Measurements from ENCODE around the gene ANKS4B. TPM values are rescaled to one million over a fixed set of nuclear protein-coding genes. Genes with fewer than 3 reads are reported as not detected.

Gene ANKS4B
- total and polyA plus RNA-seq, 2 experiments from 2014 or later, result 0.07 TPM; not detected in 1

- TF ChIP-seq, protein P1, sequence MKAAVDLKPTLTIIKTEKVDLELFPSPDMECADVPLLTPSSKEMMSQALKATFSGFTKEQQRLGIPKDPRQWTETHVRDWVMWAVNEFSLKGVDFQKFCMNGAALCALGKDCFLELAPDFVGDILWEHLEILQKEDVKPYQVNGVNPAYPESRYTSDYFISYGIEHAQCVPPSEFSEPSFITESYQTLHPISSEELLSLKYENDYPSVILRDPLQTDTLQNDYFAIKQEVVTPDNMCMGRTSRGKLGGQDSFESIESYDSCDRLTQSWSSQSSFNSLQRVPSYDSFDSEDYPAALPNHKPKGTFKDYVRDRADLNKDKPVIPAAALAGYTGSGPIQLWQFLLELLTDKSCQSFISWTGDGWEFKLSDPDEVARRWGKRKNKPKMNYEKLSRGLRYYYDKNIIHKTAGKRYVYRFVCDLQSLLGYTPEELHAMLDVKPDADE (IDR thresholded peaks at IDR 0.05), result no peak
- TF ChIP-seq JUNB (IDR thresholded peaks at IDR 0.05; ENCODE audit: unreplicated experiment), result no peak
- no peak for TF ChIP-seq ZNF114 (CRISPR knock-in tag; IDR thresholded peaks at IDR 0.05)
These were observed 35.9 kb upstream of the ANKS4B start (continued) for GRCh38 chr16:21197621-21198020.

DNA sequence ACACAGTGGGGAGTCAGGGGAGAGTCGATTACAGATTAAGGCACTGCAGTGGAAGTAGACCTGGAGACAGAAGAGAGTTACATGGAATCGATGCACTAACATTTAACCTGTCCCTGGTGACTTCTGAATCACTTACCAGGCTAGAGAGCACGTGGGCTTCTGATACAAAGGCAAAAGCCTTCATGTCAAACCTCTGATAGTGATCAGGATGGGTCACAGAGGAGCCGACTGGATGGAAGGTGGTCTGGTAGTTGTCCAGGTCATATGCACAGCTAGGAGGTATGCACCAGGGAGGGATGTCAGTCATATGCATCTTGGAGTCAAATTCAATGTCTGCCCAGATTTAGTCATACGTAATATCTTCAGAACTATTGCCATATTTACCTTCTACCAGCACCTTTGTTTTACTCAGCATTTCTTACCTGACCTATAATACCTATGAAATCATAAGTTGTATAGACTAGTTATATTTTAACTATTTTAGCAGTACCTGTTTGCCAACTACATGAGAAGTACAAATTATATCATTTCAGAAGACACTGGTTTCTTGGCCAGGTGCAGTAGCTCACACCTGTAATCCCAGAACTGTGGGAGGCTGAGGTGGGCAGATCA, 33.8 kb upstream of the ANKS4B start:
- H3K36me3 Mint-ChIP-seq (ENCODE audit: low read depth), result no peaks in the 10 kb centered on the region
- Histone ChIP-seq H3K27me3 (ENCODE audit: insufficient read depth) (no peaks in the 10 kb centered on the region), H3K79me2 (replicated peaks; ENCODE audit: insufficient read depth) (no peaks in the 10 kb centered on the region), H3K4me1 (ENCODE audit: insufficient read depth) (no peaks in the 10 kb centered on the region), H3K4me3 (no peak overlapping the region), H3K9me2 (ENCODE audit: insufficient read depth) (peaks cover 16% of the 10 kb centered on the region; the same call in 1 of the 2 replicates), H3K27ac (ENCODE audit: low read depth) (no peak overlapping the region), H3K4me2 (no peak overlapping the region), H2AFZ (no peak overlapping the region), H3K36me3 (ENCODE audit: insufficient read depth) (no peaks in the 10 kb centered on the region), H3F3A (replicated peaks; ENCODE audit: low read depth) (no peaks in the 10 kb centered on the region), H4K20me1 (replicated peaks; ENCODE audit: insufficient read depth) (no peaks in the 10 kb centered on the region)
- H3K4me1 Mint-ChIP-seq, result no peaks in the 10 kb centered on the region
- ATAC-seq, result no peak
- H3K27ac Mint-ChIP-seq, result no peak overlapping the region
- H3K4me3 Mint-ChIP-seq, result no peak overlapping the region
- no peaks in the 10 kb centered on the region for H3K9me3 Mint-ChIP-seq
- peaks cover 6% of the 10 kb centered on the region for H3K27me3 Mint-ChIP-seq (ENCODE audit: insufficient read depth, low read depth, poor library complexity)
- no peak for DNase-seq (ENCODE audit: low spot score)
- TF ChIP-seq JUNB (IDR thresholded peaks at IDR 0.05; ENCODE audit: unreplicated experiment) (no peak), ZNF462 (CRISPR knock-in tag; IDR thresholded peaks at IDR 0.05) (no peak), EZH2 (IDR thresholded peaks at IDR 0.05; ENCODE audit: low read depth, unreplicated experiment) (no peak), STAT1 (IDR thresholded peaks at IDR 0.05; ENCODE audit: unreplicated experiment) (no peak), ZNF331 (CRISPR knock-in tag; IDR thresholded peaks at IDR 0.05; ENCODE audit: low read depth) (no peak), POLR2AphosphoS5 (IDR thresholded peaks at IDR 0.05; ENCODE audit: low read depth) (no peak), CTCF (conservative IDR thresholded peaks at IDR 0.05; ENCODE audit: low read depth in 2 of 2) (no peak), NANOG (IDR thresholded peaks at IDR 0.05; ENCODE audit: borderline replicate concordance) (no peak)
- TF ChIP-seq, protein P1 (IDR thresholded peaks at IDR 0.05), result no peak
- TF ChIP-seq, protein P2, sequence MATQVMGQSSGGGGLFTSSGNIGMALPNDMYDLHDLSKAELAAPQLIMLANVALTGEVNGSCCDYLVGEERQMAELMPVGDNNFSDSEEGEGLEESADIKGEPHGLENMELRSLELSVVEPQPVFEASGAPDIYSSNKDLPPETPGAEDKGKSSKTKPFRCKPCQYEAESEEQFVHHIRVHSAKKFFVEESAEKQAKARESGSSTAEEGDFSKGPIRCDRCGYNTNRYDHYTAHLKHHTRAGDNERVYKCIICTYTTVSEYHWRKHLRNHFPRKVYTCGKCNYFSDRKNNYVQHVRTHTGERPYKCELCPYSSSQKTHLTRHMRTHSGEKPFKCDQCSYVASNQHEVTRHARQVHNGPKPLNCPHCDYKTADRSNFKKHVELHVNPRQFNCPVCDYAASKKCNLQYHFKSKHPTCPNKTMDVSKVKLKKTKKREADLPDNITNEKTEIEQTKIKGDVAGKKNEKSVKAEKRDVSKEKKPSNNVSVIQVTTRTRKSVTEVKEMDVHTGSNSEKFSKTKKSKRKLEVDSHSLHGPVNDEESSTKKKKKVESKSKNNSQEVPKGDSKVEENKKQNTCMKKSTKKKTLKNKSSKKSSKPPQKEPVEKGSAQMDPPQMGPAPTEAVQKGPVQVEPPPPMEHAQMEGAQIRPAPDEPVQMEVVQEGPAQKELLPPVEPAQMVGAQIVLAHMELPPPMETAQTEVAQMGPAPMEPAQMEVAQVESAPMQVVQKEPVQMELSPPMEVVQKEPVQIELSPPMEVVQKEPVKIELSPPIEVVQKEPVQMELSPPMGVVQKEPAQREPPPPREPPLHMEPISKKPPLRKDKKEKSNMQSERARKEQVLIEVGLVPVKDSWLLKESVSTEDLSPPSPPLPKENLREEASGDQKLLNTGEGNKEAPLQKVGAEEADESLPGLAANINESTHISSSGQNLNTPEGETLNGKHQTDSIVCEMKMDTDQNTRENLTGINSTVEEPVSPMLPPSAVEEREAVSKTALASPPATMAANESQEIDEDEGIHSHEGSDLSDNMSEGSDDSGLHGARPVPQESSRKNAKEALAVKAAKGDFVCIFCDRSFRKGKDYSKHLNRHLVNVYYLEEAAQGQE (IDR thresholded peaks at IDR 0.05; ENCODE audit: unreplicated experiment), result no peak

Measured in GM23338 (cell line).